ENCODE measurements around the gene TSPEAR.

The TSPEAR gene

GRCh38 chr21:44711327-44712202, at the start of gene TSPEAR:
TSS of gene TSPEAR (minus strand) at chr21:44711572. CDS start at chr21:44711514, 58 bp downstream.
- FAIRE-seq = no peak

- no peak for FAIRE-seq
Measured at GRCh38 chr21:44760376-44760775, 49.0 kb upstream of the TSPEAR start.

GRCh38 chr21:44759628-44760285, 48.4 kb upstream of the TSPEAR start:
- no peak for FAIRE-seq

GRCh38 chr21:44758781-44759627, 47.6 kb upstream of the TSPEAR start:
- FAIRE-seq = no peak

GRCh38 chr21:44758141-44758561, 46.8 kb upstream of the TSPEAR start:
- FAIRE-seq = no peak

GRCh38 chr21:44757731-44758130, 46.4 kb upstream of the TSPEAR start:
- FAIRE-seq = no peak

- FAIRE-seq = no peak
Measured at GRCh38 chr21:44756423-44757185, 45.2 kb upstream of the TSPEAR start.

GRCh38 chr21:44755227-44755626, 43.9 kb upstream of the TSPEAR start:
- FAIRE-seq = no peak

GRCh38 chr21:44753357-44753756, 42.0 kb upstream of the TSPEAR start:
- FAIRE-seq = no peak

GRCh38 chr21:44752671-44753235, 41.4 kb upstream of the TSPEAR start:
- FAIRE-seq = no peak

GRCh38 chr21:44751799-44752636, 40.6 kb upstream of the TSPEAR start:
- no peak for FAIRE-seq

GRCh38 chr21:44751186-44751798, 39.9 kb upstream of the TSPEAR start:
- no peak for FAIRE-seq

GRCh38 chr21:44750675-44751025, 39.3 kb upstream of the TSPEAR start:
- no peak for FAIRE-seq

- FAIRE-seq = no peak
Measured at GRCh38 chr21:44749759-44750674, 38.6 kb upstream of the TSPEAR start.

GRCh38 chr21:44749116-44749758, 37.9 kb upstream of the TSPEAR start:
- FAIRE-seq = no peak

GRCh38 chr21:44748621-44749020, 37.2 kb upstream of the TSPEAR start:
- no peak for FAIRE-seq

GRCh38 chr21:44742418-44743153, 31.2 kb upstream of the TSPEAR start:
- FAIRE-seq = peak; percentile 9

GRCh38 chr21:44741921-44742320, 30.5 kb upstream of the TSPEAR start:
- no peak for FAIRE-seq

Data from TTC549 (cell line).